DND-41 (cell line): Measurements from ENCODE around the gene OSBPL10.

Experiments used
- ATAC-seq: fragments of 200-7000 bp; cut with Tn5 transposase; 3 replicates; pipeline ENCODE4 v1.9.1; 2021; ENCODE audit warnings: low read depth; ENCODE audit not compliant: insufficient read depth
- DNase-seq: peaks from one replicate; pipeline ENCODE4 v3.0.0-alpha.2; 2020
- H2AFZ ChIP-seq: 2 replicates; pipeline ENCODE4 v1.6.0; 2012; ENCODE audit warnings: low read depth, low read length
- H3K27ac ChIP-seq: 2 replicates; pipeline ENCODE4 v1.5.1; 2012; ENCODE audit warnings: low read length, inconsistent platforms
- H3K27me3 ChIP-seq: fragments of 200-600 bp; sonication (generic); 2 replicates; pipeline ENCODE4 v1.6.0; 2012; ENCODE audit warnings: low read length, mild to moderate bottlenecking, inconsistent platforms; ENCODE audit not compliant: insufficient read depth, poor library complexity
- H3K36me3 ChIP-seq: 2 replicates; pipeline ENCODE4 v1.5.1; 2012; ENCODE audit warnings: low read length, inconsistent platforms; ENCODE audit not compliant: insufficient read depth
- H3K4me1 ChIP-seq: 2 replicates; pipeline ENCODE4 v1.5.1; 2012; ENCODE audit warnings: mild to moderate bottlenecking, low read length; ENCODE audit not compliant: insufficient read depth
- H3K4me2 ChIP-seq: 2 replicates; pipeline ENCODE4 v1.6.0; 2012; ENCODE audit warnings: mild to moderate bottlenecking, moderate library complexity, low read length, inconsistent platforms; ENCODE audit not compliant: insufficient read depth
- H3K4me3 ChIP-seq, 2 experiments: fragments of 200-600 bp in 1 of 2; shearing (Covaris generic) in 1 of 2; 2 replicates each; pipeline ENCODE4 v1.5.1; 2012 to 2016; ENCODE audit warnings: inconsistent platforms in 2 of 2, low read length in 2 of 2, mild to moderate bottlenecking in 2 of 2, low read depth in 1 of 2, moderate library complexity in 1 of 2
- H3K79me2 ChIP-seq: 2 replicates; pipeline ENCODE4 v1.6.0; 2012; ENCODE audit warnings: low read length, inconsistent platforms; ENCODE audit not compliant: insufficient read depth
- H3K9ac ChIP-seq: 2 replicates; pipeline ENCODE4 v1.6.0; 2012; ENCODE audit warnings: low read depth, mild to moderate bottlenecking, inconsistent platforms, low read length, moderate library complexity
- H3K9me3 ChIP-seq: 2 replicates; pipeline ENCODE4 v1.5.1; 2012; ENCODE audit warnings: low read length, moderate library complexity, mild to moderate bottlenecking, inconsistent platforms; ENCODE audit not compliant: insufficient read depth, severe bottlenecking
- H4K20me1 ChIP-seq: 2 replicates; pipeline ENCODE4 v1.6.0; 2012; ENCODE audit warnings: low read length; ENCODE audit not compliant: insufficient read depth
- EZH2 ChIP-seq: IDR thresholded peaks from 3 replicates; pipeline ENCODE4 v1.6.1; 2012; ENCODE audit warnings: borderline replicate concordance, low read depth, mild to moderate bottlenecking, moderate library complexity, low read length, inconsistent platforms; ENCODE audit not compliant: severe bottlenecking
- TF ChIP-seq, protein P1 (sequence below): IDR thresholded peaks from 2 replicates; pipeline ENCODE4 v1.5.1; 2012; ENCODE audit warnings: borderline replicate concordance, low read length, moderate library complexity, mild to moderate bottlenecking; ENCODE audit not compliant: poor library complexity, severe bottlenecking; ENCODE audit errors: extremely low read depth

Gene OSBPL10

DNA sequence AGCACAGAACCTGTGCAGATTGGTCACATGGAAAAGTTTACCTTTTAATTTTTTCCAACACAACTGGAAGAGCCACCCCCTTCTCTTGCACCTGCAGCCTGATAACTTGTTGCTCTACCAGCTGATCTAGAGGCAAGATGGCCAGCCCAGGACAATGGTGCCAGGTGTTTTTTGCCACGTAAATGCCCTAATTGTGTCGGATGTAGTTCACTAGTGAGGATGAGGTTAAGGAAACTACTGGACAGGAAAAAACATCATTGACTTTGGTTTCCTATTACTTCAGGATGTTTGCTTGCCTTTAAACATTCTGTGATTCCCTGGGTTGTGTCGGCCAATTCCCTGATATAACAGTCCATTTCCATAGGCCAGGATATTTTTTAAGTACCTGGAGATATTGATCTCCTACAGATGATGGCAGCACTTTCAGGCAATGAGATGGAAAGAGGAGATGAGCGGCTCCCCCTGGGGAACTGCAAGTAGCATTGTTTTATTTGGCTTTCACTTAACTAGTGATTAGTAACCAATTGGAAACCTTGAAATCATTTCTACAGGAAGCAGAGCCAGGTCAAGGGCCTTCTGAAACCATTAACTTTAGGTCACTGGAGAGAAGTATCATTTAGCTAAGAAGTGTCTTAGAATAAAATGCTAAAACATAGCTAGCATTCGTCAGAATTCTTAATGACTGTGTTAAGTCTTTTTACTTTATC lies 72.5 kb downstream of the OSBPL10 start:
- Histone ChIP-seq H3K4me3 (no peak overlapping the region), H3K36me3 (no peaks in the 10 kb centered on the region), H3K27me3 (no peaks in the 10 kb centered on the region), H3K9me3 (no peaks in the 10 kb centered on the region), H4K20me1 (no peaks in the 10 kb centered on the region), H3K4me1 (peaks cover 25% of the 10 kb centered on the region), H3K79me2 (no peaks in the 10 kb centered on the region), H3K27ac (no peak overlapping the region), H3K4me2 (no peak overlapping the region), H2AFZ (0 out of 2 replicates have a peak overlapping the region, but pooled peaks have one; percentile 12), H3K9ac (no peak overlapping the region)
- DNase-seq = no peak
- ATAC-seq = no peak
- TF ChIP-seq, protein P1, sequence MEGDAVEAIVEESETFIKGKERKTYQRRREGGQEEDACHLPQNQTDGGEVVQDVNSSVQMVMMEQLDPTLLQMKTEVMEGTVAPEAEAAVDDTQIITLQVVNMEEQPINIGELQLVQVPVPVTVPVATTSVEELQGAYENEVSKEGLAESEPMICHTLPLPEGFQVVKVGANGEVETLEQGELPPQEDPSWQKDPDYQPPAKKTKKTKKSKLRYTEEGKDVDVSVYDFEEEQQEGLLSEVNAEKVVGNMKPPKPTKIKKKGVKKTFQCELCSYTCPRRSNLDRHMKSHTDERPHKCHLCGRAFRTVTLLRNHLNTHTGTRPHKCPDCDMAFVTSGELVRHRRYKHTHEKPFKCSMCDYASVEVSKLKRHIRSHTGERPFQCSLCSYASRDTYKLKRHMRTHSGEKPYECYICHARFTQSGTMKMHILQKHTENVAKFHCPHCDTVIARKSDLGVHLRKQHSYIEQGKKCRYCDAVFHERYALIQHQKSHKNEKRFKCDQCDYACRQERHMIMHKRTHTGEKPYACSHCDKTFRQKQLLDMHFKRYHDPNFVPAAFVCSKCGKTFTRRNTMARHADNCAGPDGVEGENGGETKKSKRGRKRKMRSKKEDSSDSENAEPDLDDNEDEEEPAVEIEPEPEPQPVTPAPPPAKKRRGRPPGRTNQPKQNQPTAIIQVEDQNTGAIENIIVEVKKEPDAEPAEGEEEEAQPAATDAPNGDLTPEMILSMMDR = peak; percentile 19
- TF ChIP-seq EZH2 = no peak

DNA sequence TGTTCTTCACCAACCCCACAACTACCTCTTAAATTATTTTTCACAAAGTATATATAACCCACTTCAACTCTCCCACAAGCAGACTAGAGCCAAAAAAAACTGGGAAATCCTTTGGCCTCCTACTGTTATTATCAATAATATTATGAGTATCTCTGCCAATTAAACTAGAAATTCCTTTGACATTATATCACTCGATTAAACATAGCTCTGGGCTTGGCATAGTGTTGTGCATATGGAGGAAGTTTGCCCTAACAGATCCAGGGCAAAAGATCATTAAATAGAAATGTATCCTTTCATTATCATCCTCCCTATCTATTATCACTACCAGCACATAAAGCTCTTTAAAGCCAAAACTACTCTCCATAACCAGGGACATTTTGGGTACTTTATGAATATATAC lies 74.9 kb downstream of the OSBPL10 start:
- no peaks in the 10 kb centered on the region for H4K20me1 ChIP-seq
- H3K79me2 ChIP-seq = no peaks in the 10 kb centered on the region
- H3K36me3 ChIP-seq = no peaks in the 10 kb centered on the region
- H2AFZ ChIP-seq = no peak overlapping the region
- no peak overlapping the region for H3K4me3 ChIP-seq
- H3K4me1 ChIP-seq = peaks cover 35% of the 10 kb centered on the region
- H3K4me2 ChIP-seq = no peak overlapping the region
- H3K9me3 ChIP-seq = no peaks in the 10 kb centered on the region
- no peak overlapping the region for H3K9ac ChIP-seq
- H3K27ac ChIP-seq = no peak overlapping the region
- H3K27me3 ChIP-seq = no peaks in the 10 kb centered on the region
- DNase-seq (no peak), ATAC-seq (no peak)
- TF ChIP-seq EZH2 = no peak
- TF ChIP-seq, protein P1 = no peak

DNA sequence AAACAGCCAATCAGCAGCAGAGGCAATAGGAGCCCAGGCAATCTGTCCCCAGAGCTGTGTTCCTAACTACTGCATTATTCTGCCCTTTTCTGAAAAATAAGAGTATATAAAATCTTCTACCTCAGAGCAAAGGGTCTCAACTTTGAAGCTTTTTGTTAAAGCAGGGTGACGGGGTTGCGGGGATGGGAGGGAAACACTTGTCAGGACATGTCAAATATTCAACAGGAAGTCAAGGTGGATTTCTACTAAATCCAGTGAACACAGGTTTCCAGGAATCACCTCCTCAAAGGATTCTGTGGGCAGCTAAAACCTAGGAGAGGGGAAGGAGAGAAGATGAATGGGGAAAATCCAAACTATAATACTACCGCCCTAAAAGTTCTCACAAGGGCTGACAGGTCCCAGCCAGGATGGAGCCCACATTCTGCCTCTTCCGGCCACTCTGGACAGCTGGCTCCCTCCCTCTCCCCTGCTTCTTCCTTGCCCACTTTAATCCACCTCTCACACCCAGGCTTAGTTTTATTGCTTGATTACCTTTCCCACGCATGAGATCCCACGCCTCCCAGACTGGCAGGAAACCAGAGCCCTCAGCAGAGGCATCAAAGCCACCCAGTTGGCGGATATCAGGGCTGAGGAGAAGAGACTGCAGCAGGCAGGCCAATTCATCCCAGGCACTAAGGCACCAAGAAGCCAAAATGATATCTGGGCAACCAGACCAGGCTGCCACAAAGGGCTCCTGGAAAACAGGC lies 77.2 kb downstream of the OSBPL10 start:
- no peaks in the 10 kb centered on the region for H3K36me3 ChIP-seq
- H3K4me3 ChIP-seq = peak overlapping the region in 1 of 2 experiments; percentile 34; a peak in 1 of 4 replicates
- H4K20me1 ChIP-seq = no peaks in the 10 kb centered on the region
- no peaks in the 10 kb centered on the region for H3K27me3 ChIP-seq
- H2AFZ ChIP-seq = peak overlapping the region; percentile 44
- peak; percentile 92 for ATAC-seq
- no peaks in the 10 kb centered on the region for H3K79me2 ChIP-seq
- peaks cover 35% of the 10 kb centered on the region for H3K4me1 ChIP-seq
- DNase-seq = peak; percentile 81
- peak overlapping the region; percentile 40 for H3K9ac ChIP-seq
- peak overlapping the region; percentile 82 for H3K27ac ChIP-seq
- H3K4me2 ChIP-seq = peak overlapping the region; percentile 58
- no peak for TF ChIP-seq EZH2
- H3K9me3 ChIP-seq = no peaks in the 10 kb centered on the region

DNA sequence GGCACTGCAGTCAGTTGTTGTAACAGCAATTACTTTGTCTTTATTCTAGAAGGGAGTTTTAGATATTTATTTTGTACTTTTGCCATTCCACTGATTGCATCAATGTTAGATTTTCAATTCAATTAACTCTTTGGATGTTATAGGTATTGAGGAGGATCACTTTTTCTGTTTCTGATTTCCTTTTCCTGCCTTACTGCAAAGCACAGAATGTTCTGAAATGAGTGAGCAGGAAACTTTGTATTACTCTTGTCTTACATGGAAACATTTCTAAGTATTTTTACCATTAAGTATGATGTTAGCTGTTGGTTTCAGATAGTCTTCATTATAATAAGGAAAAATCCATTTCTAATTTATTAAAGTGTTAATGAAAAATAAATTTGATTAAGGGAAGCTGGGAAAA lies 80.5 kb downstream of the OSBPL10 start:
- Histone ChIP-seq H3K9ac (no peak overlapping the region), H3K4me3 (no peak overlapping the region), H3K4me2 (no peak overlapping the region), H3K36me3 (no peaks in the 10 kb centered on the region), H3K27me3 (no peaks in the 10 kb centered on the region), H2AFZ (no peak overlapping the region), H3K79me2 (no peaks in the 10 kb centered on the region), H3K9me3 (no peaks in the 10 kb centered on the region), H3K27ac (no peak overlapping the region), H3K4me1 (peaks cover 31% of the 10 kb centered on the region), H4K20me1 (no peaks in the 10 kb centered on the region)
- no peak for DNase-seq
- ATAC-seq = no peak
- TF ChIP-seq, protein P1 = no peak
- no peak for TF ChIP-seq EZH2
